Stimulated activated CD8-positive, alpha-beta memory T cell treated with anti-CD3 and anti-CD28 coated beads, Interleukin-12 subunit alpha, Interleukin-12 subunit beta, amount 100 ng/mL, for 1 hour (primary cell): ENCODE data around the gene B9D1.

Experiments
- DNase-seq: peaks from one replicate; pipeline ENCODE4 v3.0.0-alpha.2; 2020; ENCODE audit warnings: low read depth

Gene B9D1

DNA sequence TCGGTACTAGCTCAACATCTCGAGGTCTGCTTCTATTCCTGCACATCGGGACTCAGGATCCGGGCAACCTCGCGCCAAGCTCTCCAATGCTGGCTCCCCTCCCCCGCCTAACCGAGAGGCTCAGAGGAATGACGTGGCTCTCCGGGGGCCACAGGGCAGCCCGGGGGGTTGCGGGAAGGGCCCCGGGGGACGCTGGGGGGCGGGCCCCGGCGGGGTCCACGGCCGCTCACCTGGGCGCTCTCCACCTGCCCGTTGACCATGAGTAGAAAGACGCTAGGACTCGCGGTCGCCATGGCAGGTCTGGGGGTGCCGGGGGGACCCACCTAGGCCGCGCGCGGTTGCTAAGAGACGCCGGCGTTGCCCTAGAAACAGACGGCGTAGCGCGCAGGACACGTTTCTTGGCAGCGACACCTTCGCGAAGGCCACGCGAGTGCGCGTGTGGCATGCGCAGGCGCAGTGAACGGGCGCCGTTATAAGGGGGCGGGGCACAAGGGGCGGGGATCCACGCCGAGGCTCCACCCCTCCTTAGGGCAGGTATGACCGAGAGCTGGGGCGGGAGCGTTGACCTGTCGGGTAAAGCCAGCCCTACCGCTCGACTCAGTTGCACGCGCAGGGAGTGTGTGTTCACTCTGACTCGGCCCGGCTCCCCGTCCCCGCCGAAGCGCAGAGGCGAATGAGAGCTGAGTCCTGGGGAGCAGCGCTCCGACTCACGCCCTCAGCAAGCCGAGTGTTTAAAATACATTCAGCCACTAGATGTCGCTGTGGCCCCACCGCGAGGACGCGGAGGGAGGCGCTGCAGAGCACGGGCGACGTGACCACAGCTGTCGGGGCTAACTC is at the start of gene B9D1:
Gene B9D1 (minus strand): TSS at position 447 of the 837 bp plus-strand sequence. CDS start 154 bp downstream, at position 293.
- peak; percentile 91 for DNase-seq

- DNase-seq = no peak
These were observed 49.1 kb upstream of the B9D1 start for GRCh38 chr17:19411631-19412030.

- no peak for DNase-seq
These were observed 48.5 kb upstream of the B9D1 start, which contains the start of gene RNF112 for GRCh38 chr17:19410875-19411620. RNF112 (plus strand) TSS chr17:19411232; CDS start chr17:19411409, 177 bp downstream.

DNA sequence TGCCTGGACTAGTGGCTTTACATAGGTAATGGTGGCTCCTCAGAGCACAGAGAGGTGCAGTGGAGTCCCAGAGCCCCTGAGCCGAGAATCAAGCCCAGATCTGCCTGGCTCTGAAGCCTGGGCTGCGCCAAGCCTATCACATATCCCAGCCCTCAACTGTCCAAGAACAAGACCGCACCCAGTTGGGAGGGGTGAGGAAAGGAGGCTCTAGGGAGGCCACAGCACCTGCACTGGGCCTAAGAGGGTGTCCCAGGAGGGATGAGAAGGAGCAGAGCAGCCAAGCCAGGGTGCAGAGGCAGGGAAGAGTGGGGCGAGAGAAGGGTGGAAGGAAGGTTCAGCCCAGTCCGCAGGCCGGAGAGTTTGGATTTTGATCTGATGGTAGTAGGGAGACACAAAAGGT is 47.6 kb upstream of the B9D1 start:
- DNase-seq = no peak

DNA sequence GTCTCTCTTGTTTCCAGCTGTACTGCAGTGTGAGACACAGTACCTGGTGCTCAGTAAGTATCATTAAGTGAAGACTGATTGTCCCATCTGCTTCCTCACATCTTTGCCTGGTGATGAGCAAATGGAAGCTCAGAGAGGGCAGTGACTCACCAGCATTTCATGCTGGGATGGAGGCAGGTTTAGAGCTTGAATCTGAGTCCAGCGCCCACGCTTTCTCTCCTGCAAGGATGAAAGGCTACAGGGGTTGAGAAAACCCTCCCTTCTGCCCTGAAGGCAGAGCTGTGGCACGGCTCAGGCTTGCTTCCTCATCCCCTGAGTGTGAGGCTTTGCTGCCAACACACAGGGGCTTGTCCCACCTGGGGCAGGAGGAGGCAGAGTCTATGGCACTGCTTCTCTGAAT is 47.0 kb upstream of the B9D1 start:
- DNase-seq = no peak

GRCh38 chr17:19409066-19409465 is 46.5 kb upstream of the B9D1 start:
- DNase-seq = no peak

- no peak for DNase-seq
These were observed 45.8 kb upstream of the B9D1 start for GRCh38 chr17:19408346-19408710.

- no peak for DNase-seq
These were observed 45.2 kb upstream of the B9D1 start for GRCh38 chr17:19407601-19408345.

GRCh38 chr17:19405114-19405513 is 42.6 kb upstream of the B9D1 start:
- DNase-seq = no peak

DNA sequence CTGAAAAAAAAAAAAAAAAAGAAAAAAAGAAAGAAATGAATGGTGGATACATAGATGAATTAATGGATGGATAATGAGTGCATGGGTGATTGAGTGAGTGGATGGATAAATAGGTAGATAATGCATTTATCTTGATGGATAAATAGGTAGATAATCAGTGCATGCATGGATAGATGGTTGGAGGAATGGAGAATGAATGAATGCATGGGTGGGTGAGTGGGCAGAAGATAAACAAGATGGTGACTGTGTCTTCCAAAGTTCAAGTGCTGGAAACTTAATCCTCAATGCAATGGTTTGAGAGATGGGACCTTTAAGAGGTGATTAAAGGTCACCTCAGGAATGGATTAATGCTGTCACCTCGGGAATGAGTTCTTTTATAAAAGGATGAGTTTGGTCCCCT is 41.7 kb upstream of the B9D1 start:
- no peak for DNase-seq

GRCh38 chr17:19403021-19403420 is 40.5 kb upstream of the B9D1 start:
- no peak for DNase-seq

GRCh38 chr17:19402171-19402570 is 39.6 kb upstream of the B9D1 start:
- DNase-seq = no peak

DNA sequence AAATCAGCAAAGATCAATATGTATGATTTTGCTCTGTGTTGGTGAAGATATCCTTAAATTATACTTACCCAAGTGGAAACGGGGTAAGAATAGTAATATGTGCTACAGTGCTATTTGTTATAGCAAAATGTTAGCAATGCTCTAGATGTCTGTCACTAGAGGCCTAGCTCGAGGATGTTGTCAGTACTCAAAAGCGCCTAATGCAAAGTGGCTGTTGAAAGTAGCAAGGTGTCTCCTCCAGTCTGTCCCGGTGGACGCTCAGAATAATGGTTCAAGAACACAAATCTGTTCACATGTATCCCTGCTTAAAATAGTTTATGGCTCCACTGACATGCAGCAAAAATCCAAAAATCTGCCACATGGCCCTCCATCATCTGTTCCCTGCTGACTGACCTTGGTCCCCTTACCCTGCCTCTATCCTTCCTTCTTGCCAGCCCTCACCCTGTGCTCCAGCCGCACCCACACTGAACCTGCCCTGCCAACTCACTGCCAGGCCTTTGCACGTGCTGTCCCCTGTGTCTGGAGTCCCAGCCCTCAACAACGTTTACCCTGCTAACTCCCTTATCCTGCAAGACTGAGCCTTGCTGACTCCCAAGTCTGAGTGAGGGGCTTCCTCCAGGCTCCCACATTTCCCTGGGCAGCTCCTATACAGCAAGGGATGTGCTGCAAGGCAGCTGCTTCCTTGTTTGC is 38.9 kb upstream of the B9D1 start:
- no peak for DNase-seq

GRCh38 chr17:19399750-19400450 is 37.4 kb upstream of the B9D1 start:
- DNase-seq = no peak

DNA sequence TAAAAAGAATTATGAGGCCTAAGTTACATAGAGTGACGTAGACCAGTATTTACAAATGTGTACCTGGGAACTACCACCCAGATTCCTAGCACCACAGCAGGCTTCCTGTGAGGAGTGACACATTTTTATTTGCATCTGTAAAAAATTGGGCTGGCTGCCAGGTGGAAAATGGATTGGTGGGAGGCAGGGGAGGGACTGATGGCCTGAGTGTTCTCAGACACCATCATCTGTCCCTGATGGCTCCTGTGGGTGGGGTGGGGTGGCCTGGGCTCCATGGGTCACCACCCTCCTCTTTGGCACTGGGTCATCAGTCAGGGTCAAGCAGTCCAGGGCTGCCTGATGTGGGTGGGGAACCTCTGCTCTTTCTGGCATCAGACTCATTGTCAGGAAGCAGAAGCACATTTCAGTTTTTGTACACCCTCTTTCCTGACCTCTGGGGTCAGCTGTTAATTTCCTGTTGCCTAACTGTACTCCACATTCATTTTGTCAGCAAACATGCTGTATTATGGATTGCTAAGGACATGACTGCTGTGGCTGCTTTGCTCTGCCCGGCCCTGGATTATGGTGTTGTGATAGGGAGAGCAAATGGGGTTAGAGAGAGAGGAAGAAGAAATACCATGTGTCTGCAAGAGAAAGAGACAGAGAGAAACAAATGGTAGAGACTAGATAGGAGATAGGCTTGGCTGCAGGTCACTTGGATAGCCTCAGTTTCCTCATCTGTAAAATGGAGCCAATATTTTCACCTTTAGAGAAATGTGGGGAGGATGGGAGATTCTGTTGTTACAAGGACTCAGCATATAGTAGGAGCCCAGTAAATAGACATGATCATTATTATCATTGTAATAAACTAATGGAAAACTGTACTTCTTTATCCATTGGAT is 36.0 kb upstream of the B9D1 start:
- no peak for DNase-seq

GRCh38 chr17:19397556-19398041 is 35.1 kb upstream of the B9D1 start:
- no peak for DNase-seq

DNA sequence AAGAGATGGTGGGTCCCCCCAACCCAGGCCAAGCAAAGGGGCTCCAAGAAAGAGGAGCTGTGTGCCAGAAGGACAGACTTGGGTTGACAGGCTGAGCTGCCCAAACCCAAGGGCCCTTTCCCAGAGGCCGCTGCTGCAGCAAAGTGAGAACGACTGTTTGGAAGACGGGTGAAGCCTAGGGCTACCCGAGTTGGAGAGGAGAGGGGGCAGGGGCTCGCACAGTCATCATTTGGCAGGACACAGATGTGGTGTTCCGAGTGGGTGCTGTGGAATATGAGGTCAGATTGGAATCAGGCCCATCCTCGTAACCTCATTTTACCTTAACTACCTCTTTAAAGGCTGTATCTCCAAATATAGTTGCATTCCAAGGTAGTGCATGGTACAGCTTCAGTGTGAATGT is 29.8 kb upstream of the B9D1 start:
- DNase-seq = no peak

GRCh38 chr17:19391432-19391831 is 28.9 kb upstream of the B9D1 start:
- no peak for DNase-seq

DNA sequence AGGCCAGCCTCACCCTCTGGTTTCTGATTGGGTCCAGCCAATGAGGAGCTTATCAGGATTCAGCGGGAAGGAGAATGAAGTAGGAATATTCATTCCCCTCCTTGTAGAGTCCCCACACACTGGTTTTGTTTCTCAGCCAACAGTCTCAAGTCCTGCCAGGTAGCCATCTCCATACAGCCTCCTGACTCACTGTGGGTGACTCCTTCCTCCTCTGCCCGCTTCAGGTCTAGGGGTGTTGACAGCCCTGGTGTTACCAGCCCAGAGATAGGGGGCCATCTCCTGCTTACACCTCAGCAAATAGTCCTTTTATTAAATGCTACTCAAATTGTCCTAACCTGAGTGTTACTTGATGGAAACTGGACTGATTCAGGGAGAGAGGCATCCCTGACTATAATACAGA is 28.4 kb upstream of the B9D1 start:
- DNase-seq = no peak
